Gastroesophageal sphincter (tissue), 4 donors: ENCODE results near the gene ADAMTS9. TPM values are rescaled to one million over a fixed set of nuclear protein-coding genes. Genes with fewer than 3 reads are reported as not detected.

Experiments
- ATAC-seq: fragments of 150-250 bp; one replicate; pipeline ENCODE4 v1.9.1; 2016; ENCODE audit warnings: mild to moderate bottlenecking, moderate library complexity
- H3K27ac ChIP-seq, 4 donors: fragments of 200-600 bp; sonication (generic) in 3 of 4; 1 replicate in 3 of 4; 2 replicates in 1 of 4; pipeline ENCODE4 v1.5.1; 2016 to 2019
- H3K27me3 ChIP-seq: fragments of 200-600 bp; sonication (generic); one replicate; pipeline ENCODE4 v1.5.1; 2019
- H3K36me3 ChIP-seq, 2 donors: fragments of 200-600 bp; sonication (generic); one replicate each; pipeline ENCODE4 v1.5.1; 2019; ENCODE audit warnings: control low read depth in 1 of 2
- H3K4me1 ChIP-seq, 3 donors: fragments of 200-600 bp; sonication (generic); 1 replicate in 2 of 3; 2 replicates in 1 of 3; pipeline ENCODE4 v1.5.1; 2016 to 2019; ENCODE audit warnings: control low read depth in 2 of 3
- H3K4me3 ChIP-seq, 2 donors: fragments of 200-600 bp; sonication (generic); one replicate each; pipeline ENCODE4 v1.5.1; 2019; ENCODE audit warnings: mild to moderate bottlenecking in 1 of 2, moderate library complexity in 1 of 2
- H3K9me3 ChIP-seq, 3 donors: fragments of 200-600 bp; sonication (generic); one replicate each; pipeline ENCODE4 v1.5.1; 2017 to 2019; ENCODE audit warnings: control low read depth in 2 of 3
- CTCF ChIP-seq, 4 experiments: fragments of 200-600 bp in 2 of 4; fragments of 450-650 bp in 2 of 4; sonication (generic) in 1 of 4; IDR thresholded peaks; one replicate each; pipeline ENCODE4 v1.5.1; 2017 to 2019; ENCODE audit warnings: antibody characterized with exemption in 4 of 4, mild to moderate bottlenecking in 2 of 4, moderate library complexity in 2 of 4
- EP300 ChIP-seq: sonication (generic); formaldehyde crosslinking; IDR thresholded peaks from one replicate; pipeline ENCODE4 v1.6.1; 2017; ENCODE audit warnings: antibody characterized with exemption, mild to moderate bottlenecking
- POLR2A ChIP-seq, 2 donors: fragments of 450-650 bp; IDR thresholded peaks; one replicate each; pipeline ENCODE4 v1.6.1; 2017; ENCODE audit warnings: antibody characterized with exemption in 2 of 2, mild to moderate bottlenecking in 2 of 2, moderate library complexity in 1 of 2
- POLR2AphosphoS5 ChIP-seq: sonication (generic); formaldehyde crosslinking; IDR thresholded peaks from one replicate; pipeline ENCODE4 v1.6.1; 2017; ENCODE audit warnings: antibody characterized with exemption
- WGBS, 2 donors: methylation state at CpG; one replicate each; pipeline ENCODE4 v1.1.5; 2018; ENCODE audit warnings: low coverage in 1 of 2; 5-methylcytosine and 5-hydroxymethylcytosine counted together
- total RNA-seq, 4 donors: library from RNA; depleted of rRNA; stranded (reverse); fragments of >200 nt; gene quantifications; one replicate each; pipeline ENCODE4 v1.1.0, GENCODE V29; 2016

ADAMTS9 gene
- total RNA-seq, 4 donors from 2014 or later = 30.7 to 102 (median 48.3) TPM

GRCh38 chr3:64518950-64519349, 168.8 kb downstream of the ADAMTS9 start:
- WGBS, 2 donors = 80% methylated on average over 1 of the region's 1 CpG; no CpG with 5 or more reads in 1 of the 2 donors
- Histone ChIP-seq H3K27me3 (no peaks in the 10 kb centered on the region), H3K36me3 (peaks cover 0 to 48% of the 10 kb centered on the region in 2 donors), H3K9me3 (peaks cover 0 to 4% (median 0%) of the 10 kb centered on the region in 3 donors), H3K4me1 (no peaks in the 10 kb centered on the region), H3K4me3 (no peak overlapping the region), H3K27ac (no peak overlapping the region)
- no peak for ATAC-seq
- TF ChIP-seq CTCF (IDR thresholded peaks at IDR 0.05) (no peak), POLR2AphosphoS5 (no peak), POLR2A (IDR thresholded peaks at IDR 0.05) (no peak), EP300 (no peak)

DNA sequence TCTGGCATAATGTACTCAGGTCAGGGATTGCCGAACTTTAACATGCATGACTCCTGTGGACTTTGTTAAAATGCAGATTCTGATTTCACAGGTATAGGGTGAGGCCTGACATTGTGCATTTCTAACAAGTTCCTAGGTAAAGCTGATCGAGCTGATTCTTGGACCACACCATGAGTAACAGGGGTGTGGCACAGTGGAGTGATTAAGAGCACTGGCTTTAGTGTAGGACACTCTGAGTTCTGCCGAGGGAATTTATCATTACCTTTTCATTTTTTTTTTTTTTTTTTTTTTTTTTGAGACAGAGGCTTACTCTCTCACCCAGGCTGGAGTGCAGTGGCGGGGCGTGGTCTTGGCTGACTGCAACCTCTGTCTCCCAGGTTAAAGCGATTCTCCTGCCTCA, 169.3 kb downstream of the ADAMTS9 start:
- H3K27me3 ChIP-seq = no peaks in the 10 kb centered on the region
- H3K4me3 ChIP-seq = no peak overlapping the region
- 82 to 100% methylated on average over 2 to 6 of the region's 6 CpGs for WGBS, 2 donors
- no peaks in the 10 kb centered on the region for H3K4me1 ChIP-seq
- ATAC-seq = no peak
- no peaks in the 10 kb centered on the region for H3K9me3 ChIP-seq
- no peak for TF ChIP-seq POLR2AphosphoS5
- TF ChIP-seq EP300 = no peak
- TF ChIP-seq CTCF (IDR thresholded peaks at IDR 0.05) = no peak
- no peak for TF ChIP-seq POLR2A (IDR thresholded peaks at IDR 0.05)
- peaks cover 0 to 45% of the 10 kb centered on the region in 2 donors for H3K36me3 ChIP-seq
- no peak overlapping the region for H3K27ac ChIP-seq

DNA sequence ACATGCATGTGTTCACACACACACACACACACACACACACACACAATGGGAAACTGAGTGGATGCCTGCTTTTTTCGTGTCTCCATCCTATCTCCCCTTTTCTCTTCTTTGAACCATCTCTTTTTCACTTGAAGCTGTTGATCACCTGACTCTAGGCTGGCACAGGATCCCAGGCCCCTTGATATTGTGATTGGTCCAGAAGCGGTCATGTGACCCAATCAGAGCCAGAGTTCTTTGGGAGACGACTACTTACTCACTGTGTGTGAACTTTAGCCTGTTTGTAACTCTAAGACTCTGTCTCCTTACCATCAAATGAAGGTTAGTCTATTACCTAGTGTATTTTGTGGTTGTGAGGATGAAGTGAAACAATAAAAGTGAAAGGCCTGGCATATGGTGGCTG, 172.9 kb downstream of the ADAMTS9 start:
- no peak overlapping the region for H3K4me3 ChIP-seq
- no peak for ATAC-seq
- no peak overlapping the region for H3K27ac ChIP-seq
- H3K4me1 ChIP-seq = no peaks in the 10 kb centered on the region
- H3K9me3 ChIP-seq = no peaks in the 10 kb centered on the region
- 78 to 93% methylated on average over 1 to 3 of the region's 3 CpGs for WGBS, 2 donors
- TF ChIP-seq POLR2A (IDR thresholded peaks at IDR 0.05) (no peak), POLR2AphosphoS5 (no peak), CTCF (IDR thresholded peaks at IDR 0.05) (no peak), EP300 (no peak)
- peaks cover 0 to 23% of the 10 kb centered on the region in 2 donors for H3K36me3 ChIP-seq
- no peaks in the 10 kb centered on the region for H3K27me3 ChIP-seq

- Histone ChIP-seq H3K9me3 (no peaks in the 10 kb centered on the region), H3K4me1 (no peaks in the 10 kb centered on the region), H3K36me3 (no peaks in the 10 kb centered on the region), H3K27ac (no peak overlapping the region), H3K27me3 (no peaks in the 10 kb centered on the region), H3K4me3 (no peak overlapping the region)
- ATAC-seq = no peak
- 38 to 52% methylated on average over 5 of the region's 5 CpGs for WGBS, 2 donors
- TF ChIP-seq CTCF (IDR thresholded peaks at IDR 0.05) (no peak), EP300 (no peak), POLR2A (IDR thresholded peaks at IDR 0.05) (no peak), POLR2AphosphoS5 (no peak)
Measured at GRCh38 chr3:64509206-64509605, 178.6 kb downstream of the ADAMTS9 start.

DNA sequence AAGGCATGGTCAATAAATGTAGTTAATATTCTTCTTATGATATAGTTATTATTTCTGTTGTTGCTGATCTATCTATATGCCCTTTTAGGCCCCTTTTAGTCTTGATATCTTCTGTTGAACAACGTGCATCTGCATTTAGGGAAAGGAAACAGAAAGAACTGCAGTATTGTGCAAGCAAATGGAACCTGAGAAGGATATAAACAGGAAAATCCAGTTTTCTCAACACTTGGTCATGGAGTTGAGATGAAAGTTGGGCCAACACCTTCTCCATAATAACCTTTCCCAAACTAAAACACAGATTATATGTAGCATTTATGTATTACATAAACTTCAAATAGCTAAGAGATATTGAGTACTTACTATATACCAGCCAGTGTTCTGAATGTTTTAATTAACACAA, 179.7 kb downstream of the ADAMTS9 start:
- H3K27me3 ChIP-seq = no peaks in the 10 kb centered on the region
- H3K4me3 ChIP-seq = no peak overlapping the region
- TF ChIP-seq POLR2A (IDR thresholded peaks at IDR 0.05) (no peak), POLR2AphosphoS5 (no peak), EP300 (no peak), CTCF (IDR thresholded peaks at IDR 0.05) (no peak)
- H3K4me1 ChIP-seq = no peaks in the 10 kb centered on the region
- H3K36me3 ChIP-seq = no peaks in the 10 kb centered on the region
- no peak for ATAC-seq
- WGBS, 2 donors = 91 to 100% methylated on average over 1 of the region's 1 CpG
- no peaks in the 10 kb centered on the region for H3K9me3 ChIP-seq
- H3K27ac ChIP-seq = no peak overlapping the region
